NCI-H345 treated with DMSO at 0.1 percent for 48 hours (cell line): ENCODE results near the gene NUBP2.
A peak's percentile ranks its signal among the peaks of the same experiment; 100 is the strongest.
"Not testable (repeated sequence)": the region's sequence is repeated elsewhere in the genome, so short reads cannot be mapped to it uniquely, and the experiment has no call there.

Experiments used
- DNase-seq: peaks from one replicate; lab custom pipeline; 2025; ENCODE audit not compliant: unreplicated experiment; lab: John Stamatoyannopoulos, UW

NUBP2 gene

DNA sequence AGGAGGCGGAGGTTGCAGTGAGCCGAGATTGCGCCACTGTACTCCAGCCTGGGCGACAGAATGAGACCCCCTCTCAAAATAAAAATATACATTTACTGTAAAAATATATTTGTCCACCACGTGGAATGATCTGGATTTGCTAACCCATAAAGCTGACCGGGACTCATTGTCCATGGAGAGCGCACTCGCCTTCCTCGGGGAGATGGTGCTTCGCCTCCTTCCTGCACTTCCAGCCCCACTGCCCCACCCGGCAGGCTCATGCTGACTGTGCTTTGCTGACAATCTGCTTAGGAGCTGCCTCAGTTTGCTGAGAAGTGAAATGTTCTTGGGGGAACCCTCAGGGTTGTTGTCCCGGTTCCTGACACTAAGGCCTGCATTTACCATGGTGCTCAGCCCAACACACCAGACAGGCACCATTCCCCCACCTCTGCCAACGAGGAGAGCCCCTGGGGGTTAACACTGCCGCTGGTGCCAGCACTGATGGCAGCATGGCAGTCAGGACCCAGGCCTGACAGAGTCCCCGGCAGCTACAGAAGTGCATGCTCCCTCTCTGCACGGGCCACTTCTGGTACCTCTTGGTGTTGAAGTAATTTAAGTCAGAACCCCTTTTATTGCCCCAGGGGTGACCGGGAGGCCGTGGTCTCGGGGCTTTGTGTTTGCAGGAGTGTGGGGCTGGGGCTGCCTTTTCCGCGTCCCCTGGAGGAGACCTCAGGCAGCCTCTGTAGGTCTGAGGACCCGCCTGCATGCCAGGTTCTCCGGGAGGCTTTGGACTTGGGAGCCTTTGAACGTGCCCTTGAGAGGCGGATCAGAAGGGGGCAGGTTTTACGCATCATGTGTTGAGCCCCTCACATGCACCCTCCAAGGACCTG, 2.5 kb downstream of the NUBP2 start:
- no peak for DNase-seq

DNA sequence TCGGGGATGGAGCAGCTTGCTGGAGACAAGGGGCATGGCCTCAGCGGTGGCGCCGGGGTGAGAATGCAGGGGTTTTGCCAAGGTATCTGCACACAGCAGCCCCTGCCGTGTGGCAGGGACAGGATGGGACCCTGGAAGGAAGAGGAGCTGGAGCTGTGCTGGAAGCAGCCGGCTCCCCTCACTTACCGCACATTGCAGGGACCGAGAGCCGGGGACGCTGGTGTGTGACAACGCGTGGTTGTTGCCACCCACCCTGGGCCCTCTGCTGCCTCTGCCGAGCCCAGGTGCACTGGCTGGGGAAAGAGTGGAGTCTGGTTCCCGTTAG, 3.0 kb downstream of the NUBP2 start:
- no peak for DNase-seq

DNA sequence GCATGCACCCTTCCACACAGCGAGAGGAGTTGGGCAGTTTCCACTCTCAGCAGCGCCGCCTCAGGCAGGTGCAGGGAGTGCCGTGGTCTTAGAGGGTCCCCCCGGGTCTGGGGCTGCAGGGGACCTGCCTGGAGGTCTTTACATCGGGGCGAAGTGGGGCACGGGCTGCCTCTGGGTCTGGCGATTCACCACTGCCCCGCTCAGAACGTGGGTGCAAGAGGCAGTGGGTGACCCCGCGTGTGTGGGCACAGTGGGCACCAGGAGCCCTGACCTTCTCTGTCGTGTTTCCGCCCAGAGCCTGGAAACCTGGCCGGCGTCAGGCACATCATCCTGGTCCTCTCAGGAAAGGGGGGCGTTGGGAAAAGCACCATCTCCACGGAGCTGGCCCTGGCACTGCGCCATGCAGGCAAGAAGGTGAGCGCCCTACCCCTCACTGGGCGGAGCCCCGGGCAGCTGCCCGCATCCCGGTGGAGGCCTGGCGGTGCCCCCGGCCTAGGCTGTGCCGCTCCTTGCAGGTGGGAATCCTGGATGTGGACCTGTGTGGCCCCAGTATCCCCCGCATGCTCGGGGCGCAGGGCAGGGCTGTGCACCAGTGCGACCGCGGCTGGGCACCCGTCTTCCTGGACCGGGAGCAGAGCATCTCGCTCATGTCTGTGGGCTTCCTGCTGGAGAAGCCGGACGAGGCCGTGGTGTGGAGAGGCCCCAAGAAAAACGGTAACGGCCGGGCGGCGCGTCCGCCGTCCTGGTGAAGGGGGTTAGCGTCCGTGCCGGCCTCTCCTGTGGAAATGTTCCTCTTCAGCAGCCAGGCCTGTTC, 3.7 kb downstream of the NUBP2 start:
- no peak for DNase-seq

DNA sequence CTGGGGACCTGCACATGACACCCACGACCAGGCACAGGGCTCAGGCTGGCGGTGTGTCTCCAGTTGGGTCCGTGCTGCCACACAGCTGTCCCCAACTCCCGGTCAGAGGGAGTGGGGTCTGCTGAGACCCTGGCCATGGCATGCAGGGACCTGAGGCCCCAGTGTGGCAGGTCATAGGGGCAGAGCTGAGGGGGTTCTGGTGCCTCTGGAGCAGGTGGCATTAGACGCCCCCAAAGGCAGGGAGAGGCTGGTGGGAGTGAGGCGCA, 4.2 kb downstream of the NUBP2 start:
- DNase-seq = no peak

DNA sequence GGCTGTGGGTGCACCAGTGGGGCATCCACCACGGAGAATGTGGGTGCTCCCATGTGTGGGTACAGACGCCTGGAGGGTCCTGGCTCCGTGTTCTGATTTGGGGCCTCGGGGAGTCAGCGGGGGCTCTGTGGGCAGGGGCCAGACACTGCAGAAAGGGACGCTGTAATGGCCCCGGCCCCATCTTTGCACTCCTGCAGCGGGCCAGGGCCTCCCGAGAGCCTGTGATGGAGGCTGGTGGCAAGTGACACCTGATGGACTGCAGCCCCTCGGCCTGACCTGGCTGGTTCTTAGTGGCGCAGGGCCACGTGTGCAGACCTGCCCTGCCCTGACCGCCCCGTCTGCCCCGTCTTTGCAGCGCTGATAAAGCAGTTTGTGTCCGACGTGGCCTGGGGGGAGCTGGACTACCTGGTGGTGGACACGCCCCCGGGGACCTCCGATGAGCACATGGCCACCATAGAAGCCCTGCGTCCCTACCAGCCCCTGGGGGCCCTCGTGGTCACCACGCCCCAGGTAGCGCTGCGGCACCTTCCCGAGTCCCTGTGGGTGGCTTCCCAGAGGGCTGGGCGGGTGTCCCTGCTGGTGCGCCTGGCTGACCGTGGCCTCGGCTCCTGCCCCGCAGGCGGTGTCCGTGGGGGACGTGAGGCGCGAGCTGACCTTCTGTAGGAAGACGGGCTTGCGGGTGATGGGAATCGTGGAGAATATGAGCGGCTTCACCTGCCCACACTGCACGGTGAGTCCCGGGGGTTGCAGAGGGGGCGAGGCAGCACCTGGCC, 4.7 kb downstream of the NUBP2 start:
- DNase-seq = no peak

DNA sequence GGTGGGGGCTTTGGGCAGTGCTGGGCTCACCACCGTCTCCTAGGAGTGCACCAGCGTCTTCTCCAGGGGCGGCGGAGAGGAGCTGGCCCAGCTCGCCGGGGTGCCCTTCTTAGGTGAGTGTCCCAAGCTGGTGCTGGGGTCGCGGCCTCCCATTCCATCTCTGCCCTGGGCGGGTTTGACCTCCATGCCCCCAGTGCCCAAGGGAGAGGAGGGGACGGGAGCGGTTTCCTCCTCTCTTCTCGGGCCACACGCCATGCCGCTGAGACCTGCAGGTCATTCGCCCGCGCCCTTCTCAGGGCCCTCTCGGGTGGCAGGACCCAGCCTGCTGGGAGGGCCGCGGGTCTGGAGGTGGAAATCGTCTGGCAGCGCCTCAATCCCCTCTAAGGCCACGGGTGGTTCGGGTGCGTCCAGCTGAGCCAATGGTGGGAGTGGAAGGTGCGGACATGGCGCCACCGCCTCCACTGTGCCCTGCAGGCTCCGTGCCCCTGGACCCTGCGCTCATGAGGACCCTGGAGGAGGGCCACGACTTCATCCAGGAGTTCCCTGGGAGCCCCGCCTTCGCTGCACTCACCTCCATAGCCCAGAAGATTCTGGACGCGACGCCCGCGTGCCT, 5.4 kb downstream of the NUBP2 start:
- DNase-seq = no peak

DNA sequence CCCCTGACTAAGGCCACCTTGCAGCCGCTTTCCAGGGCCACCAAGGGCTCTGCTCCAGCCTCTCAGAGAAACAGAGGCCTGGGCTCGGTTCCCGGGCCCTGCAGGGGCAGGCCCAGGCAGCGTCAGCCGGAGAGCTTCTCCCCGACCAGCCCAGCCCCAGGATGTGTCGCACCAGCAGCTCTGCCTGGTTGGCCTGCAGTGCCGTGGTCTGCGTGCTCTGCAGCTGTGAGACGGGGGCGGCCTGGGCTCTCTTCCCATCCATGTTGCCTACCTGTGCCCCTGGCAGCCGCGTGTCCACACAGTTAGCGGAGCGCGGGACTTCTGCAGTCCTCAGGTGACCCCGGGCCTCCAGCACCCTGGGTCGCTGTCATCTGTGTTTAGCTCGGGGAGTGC, 5.9 kb downstream of the NUBP2 start:
- DNase-seq = no peak

DNA sequence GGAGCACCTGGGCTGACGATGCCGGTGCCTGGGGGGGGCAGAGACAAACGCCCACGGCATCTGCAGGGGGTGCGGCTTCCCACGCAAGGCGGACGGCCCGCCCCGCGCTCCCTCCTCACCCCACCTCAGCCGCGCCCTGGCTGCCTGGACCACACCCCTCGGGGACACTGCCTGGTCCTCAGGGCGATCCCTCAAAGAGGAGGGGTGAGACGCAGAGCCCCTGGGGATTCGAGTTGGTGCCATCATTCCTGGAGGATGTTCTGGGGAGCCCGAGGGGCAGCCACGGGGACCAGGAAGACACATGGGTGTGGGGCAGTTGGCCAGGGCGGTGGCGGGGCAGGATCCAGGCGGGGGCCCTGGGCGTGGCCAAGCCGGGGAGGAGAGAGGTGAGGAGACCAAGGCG, 6.9 kb downstream of the NUBP2 start:
- DNase-seq = no peak

DNA sequence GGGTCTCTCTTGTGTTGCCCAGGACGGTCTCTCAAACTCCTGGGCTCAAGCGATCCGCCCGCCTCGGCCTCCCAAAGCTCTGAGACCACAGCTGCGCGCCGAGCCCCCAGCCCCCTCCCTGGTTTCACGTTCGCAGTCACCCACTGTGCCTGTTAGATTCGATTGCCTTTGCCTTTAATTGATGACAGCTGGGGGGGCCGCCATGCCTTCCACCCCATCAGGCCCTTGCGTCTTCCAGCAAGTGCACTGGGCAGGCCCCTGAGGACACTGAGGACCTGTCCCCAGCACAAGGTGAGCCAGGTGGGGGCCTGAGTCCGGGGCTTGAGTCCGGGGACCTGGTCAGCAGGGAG, 7.5 kb downstream of the NUBP2 start:
- DNase-seq = no peak

DNA sequence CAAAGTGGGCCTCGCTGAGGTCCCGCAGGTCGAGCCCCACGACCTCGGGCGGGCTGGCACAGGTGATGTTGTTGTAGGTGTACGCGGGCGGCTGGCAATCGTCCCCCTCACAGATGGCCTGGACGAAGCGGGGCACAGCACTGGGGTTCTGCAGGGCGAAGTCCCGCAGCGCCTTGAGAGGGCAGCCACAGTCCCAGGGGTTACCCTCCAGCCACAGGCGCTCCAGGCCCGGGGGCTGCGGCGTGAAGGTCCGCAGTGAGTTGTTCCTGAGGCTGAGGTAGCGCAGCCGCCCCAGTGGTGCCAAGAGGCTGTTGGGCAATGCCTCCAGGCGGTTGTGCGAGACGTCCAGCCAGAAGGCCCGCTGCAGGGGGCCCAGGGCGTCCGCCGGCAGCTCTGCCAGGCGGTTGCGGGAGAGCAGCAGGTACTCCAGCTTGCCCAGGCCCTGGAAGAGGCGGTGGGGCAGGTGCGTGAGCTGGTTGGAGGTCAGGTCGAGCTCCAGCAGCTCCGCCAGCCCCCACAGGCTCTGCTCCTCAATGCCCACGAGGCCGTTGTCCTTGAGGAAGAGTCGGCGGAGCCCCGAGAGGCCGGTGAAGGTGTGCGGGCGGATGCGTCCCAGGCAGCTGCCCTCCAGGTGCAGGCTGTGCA, 8.0 kb downstream of the NUBP2 start:
- no peak for DNase-seq

DNA sequence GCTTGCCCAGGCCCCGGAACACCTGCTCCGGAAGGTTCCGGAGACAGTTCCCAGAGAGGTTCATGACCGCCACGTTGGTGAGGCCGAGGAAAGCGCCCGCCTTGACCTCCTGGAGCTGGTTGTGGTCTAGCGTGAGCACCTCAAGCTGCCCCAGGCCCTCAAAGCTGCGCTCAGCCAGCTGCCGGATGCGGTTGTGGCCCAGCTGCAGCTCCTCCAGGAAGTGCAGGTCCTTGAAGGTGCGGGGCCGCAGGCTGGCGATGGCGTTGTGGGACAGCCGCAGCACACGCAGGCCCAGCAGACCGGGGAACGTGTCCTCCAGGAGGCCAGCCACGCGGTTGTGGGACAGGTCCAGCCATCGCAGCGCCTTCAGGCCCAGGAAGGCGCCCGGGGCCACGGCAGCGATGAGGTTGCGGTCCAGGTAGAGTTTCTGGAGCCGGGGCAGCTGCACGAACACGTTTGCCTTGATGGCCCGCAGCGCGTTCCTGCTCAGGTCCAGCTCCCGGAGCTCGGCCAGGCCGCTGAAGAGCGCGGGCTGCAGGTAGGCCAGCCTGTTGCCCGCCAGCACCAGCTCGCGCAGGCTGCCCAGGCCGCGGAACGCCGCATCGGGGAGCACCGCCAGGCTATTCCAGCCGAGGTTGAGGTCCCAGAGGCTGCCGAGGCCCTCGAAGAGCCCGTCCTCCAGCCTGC, 8.6 kb downstream of the NUBP2 start:
- DNase-seq = no peak

DNA sequence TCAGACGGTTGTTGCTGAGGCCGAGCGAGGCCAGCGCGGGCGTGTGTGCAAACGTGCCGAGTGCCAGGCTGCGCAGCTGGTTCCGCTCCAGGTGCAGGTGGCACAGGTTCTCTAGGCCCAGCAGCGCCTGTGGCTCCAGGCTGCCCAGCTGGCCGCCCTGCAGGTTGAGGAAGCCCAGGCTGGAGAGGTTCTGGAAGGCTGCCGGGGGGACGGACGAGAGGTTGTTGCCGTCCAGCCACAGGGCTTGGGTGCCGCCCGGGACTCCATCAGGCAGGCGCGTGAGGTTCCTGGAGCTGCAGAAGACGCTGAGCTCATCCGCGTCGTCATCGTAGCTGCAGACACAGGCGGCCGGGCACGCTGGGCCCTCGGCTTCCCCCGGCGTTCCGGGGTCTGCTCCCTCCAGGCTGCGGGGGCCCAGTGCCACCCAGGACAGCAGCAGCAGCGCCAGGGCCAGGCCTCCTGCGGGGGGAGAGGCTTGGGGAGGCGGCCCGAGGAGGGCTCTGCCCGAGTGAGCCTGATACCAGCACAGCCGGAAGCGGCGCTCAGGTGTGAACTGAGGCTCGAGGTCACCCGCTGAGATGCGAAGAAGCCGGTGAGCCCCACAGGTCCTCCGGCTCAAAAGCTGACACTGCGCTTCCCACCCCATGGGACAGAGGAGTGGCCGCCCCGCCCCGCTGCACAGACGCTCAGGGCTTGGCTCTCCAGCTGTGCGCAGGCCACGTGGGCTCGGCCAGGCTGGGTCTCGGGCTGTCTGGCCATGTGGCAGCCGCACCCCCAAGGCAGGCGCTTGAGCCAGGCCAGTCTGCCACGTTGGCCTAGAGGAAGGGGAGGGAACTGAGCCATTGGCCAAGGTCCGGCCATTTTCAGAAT, 9.4 kb downstream of the NUBP2 start:
- no peak for DNase-seq

DNA sequence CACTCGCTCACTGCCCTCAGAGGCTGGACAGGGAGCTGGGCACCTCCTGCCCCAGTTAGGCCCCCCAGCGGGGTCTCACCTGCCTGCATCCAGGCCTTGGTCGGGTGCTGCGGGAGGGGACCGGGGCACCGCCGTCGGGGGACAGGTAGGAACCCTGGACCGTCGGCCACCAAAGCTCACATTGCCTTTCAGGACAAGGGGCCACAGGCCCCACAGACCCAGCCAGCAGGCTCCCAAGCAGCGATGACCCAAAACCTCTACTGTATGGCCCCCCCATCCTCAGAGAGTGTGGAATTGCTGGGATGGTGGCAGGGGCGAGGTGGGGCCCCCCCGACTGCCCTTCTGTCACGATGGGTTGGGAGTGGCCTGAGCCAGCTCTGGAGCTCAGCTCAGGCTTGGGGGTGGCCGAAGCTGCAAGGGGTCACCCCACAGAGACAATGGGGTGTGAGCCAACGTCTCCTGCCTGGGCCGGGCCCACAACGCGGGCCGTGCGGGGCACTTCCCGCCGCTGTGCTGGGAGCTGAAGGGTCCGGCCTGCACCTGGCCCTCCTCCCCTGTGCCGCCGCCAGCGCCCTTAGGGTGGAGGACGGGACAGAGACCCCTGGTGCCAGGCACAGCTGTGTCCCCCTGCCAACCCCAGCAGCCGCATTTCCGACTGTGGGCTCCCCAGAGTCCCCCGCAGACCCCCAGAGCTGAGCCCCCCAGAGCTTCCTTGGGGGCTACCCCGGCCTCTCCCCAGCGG, 10.2 kb downstream of the NUBP2 start:
- DNase-seq = no peak

DNA sequence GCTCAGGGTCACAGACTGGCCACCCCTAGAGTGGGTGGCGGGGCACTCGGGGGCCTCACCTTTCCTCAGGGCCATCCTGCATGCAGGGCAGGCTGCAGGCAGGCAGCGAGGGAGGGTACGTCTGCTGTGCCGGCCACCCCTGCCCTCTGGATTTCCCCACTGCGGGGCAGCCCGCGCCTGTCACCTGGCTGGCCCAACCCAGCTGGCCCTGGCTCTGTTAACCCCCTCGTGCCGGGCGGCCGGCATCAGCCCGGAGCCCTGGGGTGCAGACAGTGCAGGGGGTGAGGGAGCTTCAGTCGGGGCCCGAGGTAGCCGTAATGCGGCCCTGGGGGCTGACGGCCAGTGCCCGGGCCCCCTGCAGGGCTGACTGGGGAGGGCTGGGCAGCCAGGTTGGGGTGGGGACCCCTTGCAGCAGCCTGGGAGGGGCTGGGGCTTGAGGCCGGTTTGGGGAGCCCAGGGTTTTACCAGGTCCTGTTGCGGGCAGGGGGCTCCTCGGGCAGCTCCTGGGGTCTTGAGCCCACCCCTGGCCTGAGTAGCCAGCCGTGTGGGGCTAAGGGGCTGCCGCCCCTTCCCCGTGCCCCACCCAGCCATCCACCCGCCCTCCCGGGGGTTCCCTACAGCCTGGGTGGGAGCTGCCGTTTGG, 10.9 kb downstream of the NUBP2 start, which contains the start of gene IGFALS:
TSS of gene IGFALS (minus strand) at position 128 of the 643 bp plus-strand sequence. CDS start at position 75, 53 bp downstream.
- no peak for DNase-seq

DNA sequence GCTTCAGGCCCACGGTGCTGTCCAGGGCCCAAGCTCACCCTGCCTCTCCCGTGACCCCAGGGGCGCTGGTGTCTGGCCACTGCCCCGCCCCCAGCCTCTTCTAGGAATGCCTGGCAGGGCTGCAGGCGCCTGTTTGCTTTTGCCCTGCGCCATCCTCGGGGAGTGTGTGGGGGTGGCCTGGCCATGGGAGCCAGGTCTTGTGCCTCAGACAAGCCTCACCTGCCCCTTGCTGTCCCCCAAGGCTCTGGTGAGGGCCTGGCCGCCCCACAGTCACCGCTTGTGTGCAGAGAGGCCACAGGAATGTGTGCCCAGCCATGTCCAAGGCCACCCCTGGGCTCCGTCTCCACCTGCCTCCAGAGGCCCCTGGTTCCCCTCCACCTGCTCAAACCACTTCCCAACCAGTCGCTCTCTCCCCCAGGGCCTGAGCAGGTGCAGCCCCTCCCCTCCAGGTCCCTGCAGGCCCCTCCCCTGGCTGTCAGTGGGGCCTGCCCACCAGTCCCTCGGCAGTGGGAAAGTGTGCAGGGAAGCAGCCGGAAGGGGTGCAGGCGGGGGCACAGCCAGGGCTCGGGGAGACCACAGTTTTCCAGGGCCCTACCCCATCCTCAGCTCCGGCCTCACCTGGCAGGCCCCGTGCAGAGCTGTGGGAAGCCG, 11.6 kb downstream of the NUBP2 start:
- peak; percentile 12 for DNase-seq

DNA sequence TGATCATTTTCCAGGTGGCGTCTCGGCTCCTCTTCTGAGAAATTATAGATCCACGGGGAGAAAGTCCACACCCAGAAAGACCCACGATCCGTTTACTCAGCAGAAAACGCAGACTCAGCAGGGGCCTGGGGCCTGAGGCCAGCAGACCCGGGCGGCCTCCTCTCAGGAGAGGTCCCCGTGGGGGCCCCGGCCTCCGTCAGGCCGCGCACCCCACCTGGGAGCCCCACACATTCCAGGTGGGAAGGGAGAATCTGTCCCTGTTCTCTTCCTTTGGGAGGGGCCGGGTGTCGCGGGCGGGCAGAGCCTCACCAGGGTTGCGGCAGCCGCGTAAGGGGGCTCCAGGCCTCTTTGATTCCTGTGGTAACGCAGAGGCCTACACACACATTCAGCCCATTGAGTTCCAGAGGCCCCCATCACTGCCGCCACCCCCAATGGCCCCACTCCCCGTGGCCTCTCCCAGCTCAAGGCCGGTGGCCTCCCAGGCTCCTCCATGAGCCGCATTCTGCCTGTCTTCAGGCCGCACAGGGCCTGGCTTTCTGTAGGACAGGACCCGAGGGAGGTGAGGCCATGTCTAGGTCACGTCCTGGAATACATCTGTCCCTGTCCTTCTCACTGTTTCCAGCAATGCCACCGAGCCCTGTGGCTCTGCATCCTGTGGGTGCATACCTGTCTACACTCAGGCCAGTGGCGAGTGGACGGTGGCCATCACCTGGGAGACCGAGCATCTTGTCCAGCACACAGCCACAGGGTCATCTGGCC, 12.3 kb downstream of the NUBP2 start:
- DNase-seq = no peak

DNA sequence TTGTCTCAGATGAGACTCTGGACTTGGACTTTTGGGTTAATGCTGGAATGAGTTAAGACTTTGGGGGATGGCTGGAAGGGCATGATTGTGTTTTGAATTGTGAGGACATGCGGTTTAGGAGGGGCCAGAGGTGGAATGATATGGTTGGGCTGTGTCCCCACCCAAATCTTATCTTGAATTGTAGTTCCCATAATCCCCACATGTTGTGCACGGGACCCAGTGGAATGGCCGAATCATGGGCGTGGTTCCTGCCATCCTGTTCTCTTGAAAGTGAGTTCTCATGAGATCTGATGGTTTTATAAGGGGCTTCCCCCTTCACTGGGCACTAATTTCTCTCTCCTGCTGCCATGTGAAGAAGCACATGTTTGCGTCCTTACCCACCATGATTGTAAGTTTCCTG, 16.5 kb downstream of the NUBP2 start:
- DNase-seq = not testable (repeated sequence)
